OCI-LY3 (cell line): ENCODE data around the gene MROH7.

Experiments used
- H2AFZ ChIP-seq: fragments of 200-600, 300-600 bp; shearing (Covaris generic); 2 replicates; pipeline ENCODE4 v1.6.0; 2014; ENCODE audit warnings: antibody characterized with exemption, low read depth, low read length
- H3K27ac ChIP-seq: fragments of 200-600, 300-600 bp; sonication (generic); 2 replicates; pipeline ENCODE4 v1.5.1; 2014; ENCODE audit warnings: mild to moderate bottlenecking, low read length, moderate library complexity, mixed read lengths
- H3K27me3 ChIP-seq: fragments of 200-600, 300-600 bp; sonication (generic); 2 replicates; pipeline ENCODE4 v1.6.1; 2014; ENCODE audit warnings: low read depth, low read length, mixed read lengths
- H3K36me3 ChIP-seq: fragments of 200-600, 300-600 bp; sonication (generic); replicated peaks from 2 replicates; pipeline ENCODE3; 2014; ENCODE audit warnings: low read depth, low read length, mixed read lengths
- H3K4me1 ChIP-seq: fragments of 300-600, 200-600 bp; sonication (generic); 2 replicates; pipeline ENCODE4 v1.6.1; 2014; ENCODE audit warnings: low read length, mixed read lengths
- H3K4me2 ChIP-seq: fragments of 200-600, 300-600 bp; sonication (generic); 2 replicates; pipeline ENCODE4 v1.6.1; 2014; ENCODE audit warnings: low read length, mixed read lengths
- H3K4me3 ChIP-seq: fragments of 300-600, 200-600 bp; sonication (generic); 2 replicates; pipeline ENCODE4 v1.5.1; 2014; ENCODE audit warnings: antibody characterized with exemption, mild to moderate bottlenecking, low read length, moderate library complexity
- H3K79me2 ChIP-seq: fragments of 300-600, 200-600 bp; shearing (Covaris generic); 2 replicates; pipeline ENCODE4 v1.6.1; 2014; ENCODE audit warnings: mild to moderate bottlenecking, low read length, mixed read lengths
- H3K9ac ChIP-seq: fragments of 300-600, 200-600 bp; shearing (Covaris generic); 2 replicates; pipeline ENCODE4 v1.6.0; 2014; ENCODE audit warnings: mild to moderate bottlenecking, low read length, moderate library complexity
- H3K9me3 ChIP-seq: fragments of 200-600, 300-600 bp; shearing (Covaris generic); 2 replicates; pipeline ENCODE4 v1.6.1; 2014; ENCODE audit warnings: low read length, mixed read lengths; ENCODE audit not compliant: insufficient read depth
- H4K20me1 ChIP-seq: fragments of 200-600, 300-600 bp; sonication (generic); 2 replicates; pipeline ENCODE4 v1.6.1; 2016; ENCODE audit warnings: low read length, mixed read lengths; ENCODE audit not compliant: insufficient read depth
- EZH2phosphoT487 ChIP-seq: fragments of 200-600 bp; shearing (Covaris generic); IDR thresholded peaks from 2 replicates; pipeline ENCODE4 v1.6.1; 2018; ENCODE audit warnings: antibody characterized with exemption, mixed run types, low read depth
- TF ChIP-seq, protein P1 (sequence below): fragments of 200-600, 300-600 bp; sonication (generic); IDR thresholded peaks from 2 replicates; pipeline ENCODE4 v1.5.1; 2014; ENCODE audit warnings: antibody characterized with exemption, low read length, low read depth

The MROH7 gene

DNA sequence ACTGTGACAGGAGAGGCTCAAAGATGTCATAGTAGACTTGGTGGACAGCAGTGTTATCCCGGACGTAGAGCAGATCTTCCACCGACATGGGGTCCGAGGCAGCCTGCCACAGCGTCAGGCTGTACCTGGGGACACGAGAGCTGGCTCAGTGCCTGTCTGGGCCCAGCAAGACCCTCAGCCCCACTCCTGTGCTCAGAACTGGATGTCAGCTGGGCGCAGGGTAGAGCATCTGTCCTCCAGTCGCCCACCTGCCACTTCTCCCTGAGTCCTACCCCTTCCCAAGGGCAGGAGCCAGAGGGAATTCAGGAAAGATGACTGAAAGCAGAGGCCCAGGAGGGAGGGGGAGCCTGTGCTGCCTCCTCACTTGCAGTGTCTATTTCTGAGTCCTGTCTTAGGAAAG lies 30.0 kb upstream of the MROH7 start:
- no peaks in the 10 kb centered on the region for H3K9me3 ChIP-seq
- H3K9ac ChIP-seq: no peak overlapping the region
- H3K4me1 ChIP-seq: no peaks in the 10 kb centered on the region
- no peaks in the 10 kb centered on the region for H3K36me3 ChIP-seq
- no peak for TF ChIP-seq EZH2phosphoT487
- TF ChIP-seq, protein P1, sequence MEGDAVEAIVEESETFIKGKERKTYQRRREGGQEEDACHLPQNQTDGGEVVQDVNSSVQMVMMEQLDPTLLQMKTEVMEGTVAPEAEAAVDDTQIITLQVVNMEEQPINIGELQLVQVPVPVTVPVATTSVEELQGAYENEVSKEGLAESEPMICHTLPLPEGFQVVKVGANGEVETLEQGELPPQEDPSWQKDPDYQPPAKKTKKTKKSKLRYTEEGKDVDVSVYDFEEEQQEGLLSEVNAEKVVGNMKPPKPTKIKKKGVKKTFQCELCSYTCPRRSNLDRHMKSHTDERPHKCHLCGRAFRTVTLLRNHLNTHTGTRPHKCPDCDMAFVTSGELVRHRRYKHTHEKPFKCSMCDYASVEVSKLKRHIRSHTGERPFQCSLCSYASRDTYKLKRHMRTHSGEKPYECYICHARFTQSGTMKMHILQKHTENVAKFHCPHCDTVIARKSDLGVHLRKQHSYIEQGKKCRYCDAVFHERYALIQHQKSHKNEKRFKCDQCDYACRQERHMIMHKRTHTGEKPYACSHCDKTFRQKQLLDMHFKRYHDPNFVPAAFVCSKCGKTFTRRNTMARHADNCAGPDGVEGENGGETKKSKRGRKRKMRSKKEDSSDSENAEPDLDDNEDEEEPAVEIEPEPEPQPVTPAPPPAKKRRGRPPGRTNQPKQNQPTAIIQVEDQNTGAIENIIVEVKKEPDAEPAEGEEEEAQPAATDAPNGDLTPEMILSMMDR: no peak
- no peak overlapping the region for H3K4me3 ChIP-seq
- no peak overlapping the region for H3K27ac ChIP-seq
- no peaks in the 10 kb centered on the region for H3K79me2 ChIP-seq
- H3K4me2 ChIP-seq: no peak overlapping the region
- no peak overlapping the region for H2AFZ ChIP-seq
- no peaks in the 10 kb centered on the region for H4K20me1 ChIP-seq
- H3K27me3 ChIP-seq: no peaks in the 10 kb centered on the region

GRCh38 chr1:54614024-54614423 lies 27.6 kb upstream of the MROH7 start:
- Histone ChIP-seq H3K36me3 (no peaks in the 10 kb centered on the region), H3K9ac (no peak overlapping the region), H3K4me2 (no peak overlapping the region), H3K9me3 (no peaks in the 10 kb centered on the region), H3K4me3 (no peak overlapping the region), H3K79me2 (no peaks in the 10 kb centered on the region), H4K20me1 (no peaks in the 10 kb centered on the region), H3K4me1 (no peaks in the 10 kb centered on the region), H3K27ac (no peak overlapping the region), H2AFZ (no peak overlapping the region), H3K27me3 (no peaks in the 10 kb centered on the region)
- TF ChIP-seq, protein P1: no peak
- TF ChIP-seq EZH2phosphoT487: no peak

- H3K79me2 ChIP-seq: no peaks in the 10 kb centered on the region
- H3K27me3 ChIP-seq: no peaks in the 10 kb centered on the region
- no peak overlapping the region for H3K9ac ChIP-seq
- no peaks in the 10 kb centered on the region for H4K20me1 ChIP-seq
- H3K4me3 ChIP-seq: no peak overlapping the region
- no peak overlapping the region for H2AFZ ChIP-seq
- H3K36me3 ChIP-seq: no peaks in the 10 kb centered on the region
- no peaks in the 10 kb centered on the region for H3K4me1 ChIP-seq
- no peak overlapping the region for H3K4me2 ChIP-seq
- H3K27ac ChIP-seq: no peak overlapping the region
- TF ChIP-seq, protein P1: no peak
- TF ChIP-seq EZH2phosphoT487: no peak
- no peaks in the 10 kb centered on the region for H3K9me3 ChIP-seq
These were observed 27.0 kb upstream of the MROH7 start for GRCh38 chr1:54614563-54614962.

DNA sequence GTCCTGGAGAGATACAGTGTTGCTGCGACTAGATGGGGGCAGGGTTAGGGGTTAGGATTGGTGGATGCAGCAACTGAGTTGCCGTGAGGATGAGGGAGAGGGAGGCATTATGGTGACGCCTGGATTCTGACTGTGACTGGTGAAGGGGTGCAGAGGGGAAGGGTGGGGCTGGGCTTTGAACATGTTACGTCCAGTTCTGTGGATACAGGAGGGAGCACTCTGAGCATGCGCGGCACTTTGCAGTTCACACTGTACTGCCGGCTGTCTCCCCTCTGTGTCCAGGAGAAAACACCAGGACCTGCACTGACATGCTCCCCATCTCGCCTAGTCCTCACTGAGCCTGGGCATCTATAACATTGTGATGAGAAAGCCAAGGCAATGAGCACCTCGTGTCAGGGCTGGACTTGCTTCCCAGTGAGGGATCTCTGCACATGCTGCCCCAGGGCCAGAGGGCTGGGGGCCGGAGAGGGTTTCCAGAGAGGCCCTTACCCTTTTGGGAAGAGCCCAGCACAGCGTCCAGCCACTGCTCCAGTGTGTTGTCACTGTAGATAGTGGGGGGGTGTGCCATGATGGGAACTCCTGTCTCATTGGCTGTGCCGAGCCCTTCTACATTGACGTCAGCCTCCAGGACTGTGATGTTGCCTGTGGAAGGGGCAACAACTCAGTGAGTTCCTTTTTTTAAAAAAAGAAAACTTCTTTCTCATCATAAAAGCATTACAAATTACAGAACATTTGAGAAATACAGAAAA lies 25.9 kb upstream of the MROH7 start:
- H3K4me3 ChIP-seq: no peak overlapping the region
- no peak overlapping the region for H2AFZ ChIP-seq
- no peaks in the 10 kb centered on the region for H3K27me3 ChIP-seq
- no peak overlapping the region for H3K4me2 ChIP-seq
- TF ChIP-seq EZH2phosphoT487: no peak
- TF ChIP-seq, protein P1: no peak
- H3K79me2 ChIP-seq: no peaks in the 10 kb centered on the region
- no peaks in the 10 kb centered on the region for H3K9me3 ChIP-seq
- no peak overlapping the region for H3K9ac ChIP-seq
- H3K36me3 ChIP-seq: no peaks in the 10 kb centered on the region
- H4K20me1 ChIP-seq: no peaks in the 10 kb centered on the region
- H3K4me1 ChIP-seq: no peaks in the 10 kb centered on the region
- no peak overlapping the region for H3K27ac ChIP-seq
